Measurements from ENCODE around the gene HDAC7. TPM values are rescaled to one million over a fixed set of nuclear protein-coding genes. Genes with fewer than 3 reads are reported as not detected.

Gene HDAC7
- total and polyA plus RNA-seq, 2 of the 13 experiments (the other 11 are each of a cell fraction or from before 2014, with no cell fraction given): 4.6 to 10.8 TPM

DNA sequence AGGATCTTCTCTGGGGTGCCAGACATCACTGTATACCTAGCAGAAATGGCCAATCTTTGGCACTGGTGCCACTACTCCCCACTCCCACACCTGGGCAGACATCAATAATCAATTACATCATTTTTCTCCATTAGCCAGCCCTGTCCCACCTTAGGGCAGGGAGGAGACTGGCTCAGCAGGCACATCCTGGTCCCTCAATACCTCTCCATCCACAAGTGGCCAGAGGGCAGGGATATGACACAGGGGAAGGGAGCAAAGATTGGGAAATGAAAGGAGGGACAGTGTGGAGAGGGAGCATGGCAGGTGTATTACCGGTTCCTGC lies 71.2 kb downstream of the HDAC7 start:
- intact Hi-C loops (cut with micrococcal nuclease; ENCODE audit: unreplicated experiment): no loop called here
- DNase-seq (ENCODE audit: low spot score) (no peak), ATAC-seq (no peak), FAIRE-seq (no peak)
- H3K9me3 ChIP-seq (ENCODE audit: low read length): no peaks in the 10 kb centered on the region
- no peak overlapping the region for H3K9ac ChIP-seq (ENCODE audit: insufficient read depth, low read depth, low read length)
- no peak overlapping the region for H3K4me2 ChIP-seq (ENCODE audit: low read depth, low read length)
- no peaks in the 10 kb centered on the region for H4K20me1 ChIP-seq (ENCODE audit: insufficient read depth, low read length)
- TF ChIP-seq NFE2L1 (CRISPR knock-in tag; IDR thresholded peaks at IDR 0.05; ENCODE audit: borderline replicate concordance) (no peak), ZNF331 (CRISPR knock-in tag; IDR thresholded peaks at IDR 0.05) (no peak), RFX3 (CRISPR knock-in tag; IDR thresholded peaks at IDR 0.05) (no peak), SAP130 (CRISPR knock-in tag; IDR thresholded peaks at IDR 0.05; ENCODE audit: low read depth) (no peak)
- TF ChIP-seq, protein P1, sequence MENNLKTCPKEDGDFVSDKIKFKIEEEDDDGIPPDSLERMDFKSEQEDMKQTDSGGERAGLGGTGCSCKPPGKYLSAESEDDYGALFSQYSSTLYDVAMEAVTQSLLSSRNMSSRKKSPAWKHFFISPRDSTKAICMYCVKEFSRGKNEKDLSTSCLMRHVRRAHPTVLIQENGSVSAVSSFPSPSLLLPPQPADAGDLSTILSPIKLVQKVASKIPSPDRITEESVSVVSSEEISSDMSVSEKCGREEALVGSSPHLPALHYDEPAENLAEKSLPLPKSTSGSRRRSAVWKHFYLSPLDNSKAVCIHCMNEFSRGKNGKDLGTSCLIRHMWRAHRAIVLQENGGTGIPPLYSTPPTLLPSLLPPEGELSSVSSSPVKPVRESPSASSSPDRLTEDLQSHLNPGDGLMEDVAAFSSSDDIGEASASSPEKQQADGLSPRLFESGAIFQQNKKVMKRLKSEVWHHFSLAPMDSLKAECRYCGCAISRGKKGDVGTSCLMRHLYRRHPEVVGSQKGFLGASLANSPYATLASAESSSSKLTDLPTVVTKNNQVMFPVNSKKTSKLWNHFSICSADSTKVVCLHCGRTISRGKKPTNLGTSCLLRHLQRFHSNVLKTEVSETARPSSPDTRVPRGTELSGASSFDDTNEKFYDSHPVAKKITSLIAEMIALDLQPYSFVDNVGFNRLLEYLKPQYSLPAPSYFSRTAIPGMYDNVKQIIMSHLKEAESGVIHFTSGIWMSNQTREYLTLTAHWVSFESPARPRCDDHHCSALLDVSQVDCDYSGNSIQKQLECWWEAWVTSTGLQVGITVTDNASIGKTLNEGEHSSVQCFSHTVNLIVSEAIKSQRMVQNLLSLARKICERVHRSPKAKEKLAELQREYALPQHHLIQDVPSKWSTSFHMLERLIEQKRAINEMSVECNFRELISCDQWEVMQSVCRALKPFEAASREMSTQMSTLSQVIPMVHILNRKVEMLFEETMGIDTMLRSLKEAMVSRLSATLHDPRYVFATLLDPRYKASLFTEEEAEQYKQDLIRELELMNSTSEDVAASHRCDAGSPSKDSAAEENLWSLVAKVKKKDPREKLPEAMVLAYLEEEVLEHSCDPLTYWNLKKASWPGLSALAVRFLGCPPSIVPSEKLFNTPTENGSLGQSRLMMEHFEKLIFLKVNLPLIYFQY (CRISPR knock-in tag; IDR thresholded peaks at IDR 0.05; ENCODE audit: borderline replicate concordance): no peak
- TF ChIP-seq, protein P2, sequence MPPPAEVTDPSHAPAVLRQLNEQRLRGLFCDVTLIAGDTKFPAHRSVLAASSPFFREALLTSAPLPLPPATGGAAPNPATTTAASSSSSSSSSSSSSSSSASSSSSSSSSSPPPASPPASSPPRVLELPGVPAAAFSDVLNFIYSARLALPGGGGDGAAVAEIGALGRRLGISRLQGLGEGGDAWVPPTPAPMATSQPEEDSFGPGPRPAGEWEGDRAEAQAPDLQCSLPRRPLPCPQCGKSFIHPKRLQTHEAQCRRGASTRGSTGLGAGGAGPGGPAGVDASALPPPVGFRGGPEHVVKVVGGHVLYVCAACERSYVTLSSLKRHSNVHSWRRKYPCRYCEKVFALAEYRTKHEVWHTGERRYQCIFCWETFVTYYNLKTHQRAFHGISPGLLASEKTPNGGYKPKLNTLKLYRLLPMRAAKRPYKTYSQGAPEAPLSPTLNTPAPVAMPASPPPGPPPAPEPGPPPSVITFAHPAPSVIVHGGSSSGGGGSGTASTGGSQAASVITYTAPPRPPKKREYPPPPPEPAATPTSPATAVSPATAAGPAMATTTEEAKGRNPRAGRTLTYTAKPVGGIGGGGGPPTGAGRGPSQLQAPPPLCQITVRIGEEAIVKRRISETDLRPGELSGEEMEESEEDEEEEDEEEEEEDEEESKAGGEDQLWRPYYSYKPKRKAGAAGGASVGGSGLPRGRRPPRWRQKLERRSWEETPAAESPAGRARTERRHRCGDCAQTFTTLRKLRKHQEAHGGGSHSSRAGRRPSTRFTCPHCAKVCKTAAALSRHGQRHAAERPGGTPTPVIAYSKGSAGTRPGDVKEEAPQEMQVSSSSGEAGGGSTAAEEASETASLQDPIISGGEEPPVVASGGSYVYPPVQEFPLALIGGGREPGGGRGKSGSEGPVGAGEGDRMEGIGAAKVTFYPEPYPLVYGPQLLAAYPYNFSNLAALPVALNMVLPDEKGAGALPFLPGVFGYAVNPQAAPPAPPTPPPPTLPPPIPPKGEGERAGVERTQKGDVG (CRISPR knock-in tag; IDR thresholded peaks at IDR 0.05; ENCODE audit: borderline replicate concordance): no peak
- peaks cover 19 to 65% of the 10 kb centered on the region in 2 experiments; a peak in 4 of 5 replicates for H3K27me3 ChIP-seq (ENCODE audit: control insufficient read depth in 1 of 2, insufficient read depth in 2 of 2, low read length in 2 of 2)
- no peak overlapping the region for H3K4me3 ChIP-seq (replicated peaks in 1 of 3; ENCODE audit: insufficient read depth in 1 of 3, low read depth in 2 of 3, low read length in 3 of 3)
- POLR2A ChIA-PET: no interaction called here
- H3K36me3 ChIP-seq (replicated peaks in 1 of 2; ENCODE audit: control insufficient read depth in 1 of 2, insufficient read depth in 2 of 2, low read length in 2 of 2): no peaks in the 10 kb centered on the region
- BruUV-seq (replicated peaks): no TSS peak
- in situ Hi-C loops (cut with HindIII; ENCODE audit: extremely low pct_ligation_motif_present, low pct_unique_long_range_greater_than_20kb): no loop called here
- 33% methylated on average over 1 of the region's 1 CpG for WGBS (ENCODE audit: low lambda C conversion rate)
- peaks cover 17% of the 10 kb centered on the region for H3K4me1 ChIP-seq (ENCODE audit: insufficient read depth, low read length)
- no peak overlapping the region for H2AFZ ChIP-seq (ENCODE audit: low read length)
- CTCF ChIA-PET (ENCODE audit: low intra/inter-chr PET ratio, low total read pairs): interaction anchor here (1.1 kb wide), 1 partner anchor 10 kb away, joined by 3 read pairs; the partner anchor contains the start of gene RAPGEF3
- no peak overlapping the region for H3K27ac ChIP-seq (ENCODE audit: extremely low read length, insufficient read depth, low read length)
- no peaks in the 10 kb centered on the region for H3K79me2 ChIP-seq (ENCODE audit: insufficient read depth, low read length)

Measured in HepG2 (cell line).